22Rv1 (cell line): ENCODE data around the gene RIPK3.

Source experiments
- H3K27ac ChIP-seq: fragments of 450-650 bp; 2 replicates; pipeline ENCODE4 v1.5.1; 2017
- ZFX ChIP-seq: fragments of 450-650 bp; IDR thresholded peaks from 2 replicates; pipeline ENCODE4 v1.6.1; 2017; ENCODE audit warnings: antibody characterized with exemption, borderline replicate concordance
- TF ChIP-seq, protein P1 (sequence below): fragments of 450-650 bp; IDR thresholded peaks from 2 replicates; pipeline ENCODE4 v1.5.1; 2017; ENCODE audit warnings: mild to moderate bottlenecking

The RIPK3 gene

DNA sequence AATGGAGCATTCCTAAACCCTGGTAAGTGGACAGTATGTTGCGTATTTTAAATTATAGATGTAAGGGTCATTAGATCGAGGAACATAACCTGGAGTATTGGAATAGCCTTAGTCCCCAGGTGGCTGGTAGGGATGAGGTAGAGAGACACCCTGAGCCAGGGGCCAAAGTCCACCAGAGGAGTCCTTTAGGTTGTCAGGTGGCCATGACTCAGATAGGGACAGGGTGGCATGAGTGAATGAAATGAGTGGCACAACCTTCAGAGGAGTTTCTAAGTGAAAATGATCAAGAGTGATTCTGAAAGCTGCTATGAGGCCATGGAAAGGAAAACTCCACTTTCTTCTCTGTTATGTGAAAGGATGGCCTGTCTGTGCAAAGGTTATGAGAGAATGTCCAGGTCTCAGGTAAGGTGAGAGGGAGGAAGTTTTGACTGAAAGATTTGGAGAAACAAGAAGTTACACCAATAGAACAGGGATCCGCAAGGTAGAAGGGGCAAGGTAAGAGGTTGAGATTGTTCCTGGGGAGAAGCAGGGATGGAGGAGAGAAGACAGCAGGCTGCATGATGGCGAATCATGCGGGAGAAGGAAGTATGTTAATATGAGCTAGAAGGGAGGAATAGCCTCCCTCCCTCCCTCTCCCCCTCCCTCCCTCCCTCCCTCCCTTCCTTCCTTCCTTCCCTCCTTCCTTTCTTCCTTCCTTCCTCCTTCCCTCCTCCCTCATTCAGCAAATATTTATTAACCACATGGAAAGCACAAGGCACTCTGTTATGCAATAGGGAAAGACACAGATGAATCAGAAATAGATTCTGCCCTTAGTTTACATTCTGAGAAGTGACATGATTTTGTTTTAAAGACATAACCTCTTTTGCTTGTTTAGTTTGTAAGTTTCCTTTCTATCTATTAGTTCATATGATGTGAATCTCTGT, 14.0 kb upstream of the RIPK3 start:
- H3K27ac ChIP-seq, result no peak overlapping the region
- no peak for TF ChIP-seq ZFX
- TF ChIP-seq, protein P1, sequence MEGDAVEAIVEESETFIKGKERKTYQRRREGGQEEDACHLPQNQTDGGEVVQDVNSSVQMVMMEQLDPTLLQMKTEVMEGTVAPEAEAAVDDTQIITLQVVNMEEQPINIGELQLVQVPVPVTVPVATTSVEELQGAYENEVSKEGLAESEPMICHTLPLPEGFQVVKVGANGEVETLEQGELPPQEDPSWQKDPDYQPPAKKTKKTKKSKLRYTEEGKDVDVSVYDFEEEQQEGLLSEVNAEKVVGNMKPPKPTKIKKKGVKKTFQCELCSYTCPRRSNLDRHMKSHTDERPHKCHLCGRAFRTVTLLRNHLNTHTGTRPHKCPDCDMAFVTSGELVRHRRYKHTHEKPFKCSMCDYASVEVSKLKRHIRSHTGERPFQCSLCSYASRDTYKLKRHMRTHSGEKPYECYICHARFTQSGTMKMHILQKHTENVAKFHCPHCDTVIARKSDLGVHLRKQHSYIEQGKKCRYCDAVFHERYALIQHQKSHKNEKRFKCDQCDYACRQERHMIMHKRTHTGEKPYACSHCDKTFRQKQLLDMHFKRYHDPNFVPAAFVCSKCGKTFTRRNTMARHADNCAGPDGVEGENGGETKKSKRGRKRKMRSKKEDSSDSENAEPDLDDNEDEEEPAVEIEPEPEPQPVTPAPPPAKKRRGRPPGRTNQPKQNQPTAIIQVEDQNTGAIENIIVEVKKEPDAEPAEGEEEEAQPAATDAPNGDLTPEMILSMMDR, result no peak

DNA sequence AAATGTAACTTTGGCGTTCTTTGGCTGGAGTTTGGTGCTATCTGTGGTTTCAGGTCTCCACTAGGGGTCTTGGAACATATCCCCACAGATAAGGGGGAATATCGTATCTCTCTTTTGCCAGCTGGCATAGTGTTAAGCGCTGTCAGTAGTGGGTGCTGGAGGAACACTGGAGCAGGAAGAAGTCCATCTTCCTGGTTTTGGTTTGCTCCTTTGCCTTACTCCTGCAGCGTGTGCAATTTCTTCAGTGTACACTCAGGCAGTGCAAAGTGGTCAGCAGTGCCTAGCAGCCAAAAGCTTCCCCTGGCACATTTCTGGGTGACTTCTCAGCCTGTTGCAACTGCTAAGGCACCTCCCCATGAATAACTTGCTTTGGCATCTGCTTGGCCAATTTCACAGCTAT, 11.7 kb upstream of the RIPK3 start:
- H3K27ac ChIP-seq, result no peak overlapping the region
- TF ChIP-seq, protein P1, result no peak
- no peak for TF ChIP-seq ZFX

DNA sequence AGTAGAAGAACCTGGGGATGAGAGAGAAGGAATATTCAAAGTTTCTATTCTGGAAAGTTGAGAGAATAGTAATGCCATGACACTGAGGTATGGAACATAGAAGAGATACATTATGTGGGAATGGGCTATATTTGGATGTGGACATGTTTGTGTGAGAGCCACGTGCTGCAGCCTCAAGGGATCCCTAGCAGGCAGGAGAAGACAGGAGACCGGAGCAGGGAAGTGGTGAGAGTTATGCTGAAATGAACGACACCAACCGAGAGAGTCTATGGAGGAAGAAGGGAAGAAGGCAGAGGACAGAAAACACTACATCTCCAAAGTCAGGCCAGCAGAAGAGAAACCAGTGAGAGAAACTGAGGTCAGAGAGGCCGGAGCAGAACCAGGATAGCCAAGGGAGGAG, 10.0 kb upstream of the RIPK3 start:
- H3K27ac ChIP-seq, result no peak overlapping the region
- no peak for TF ChIP-seq ZFX
- TF ChIP-seq, protein P1, result no peak

DNA sequence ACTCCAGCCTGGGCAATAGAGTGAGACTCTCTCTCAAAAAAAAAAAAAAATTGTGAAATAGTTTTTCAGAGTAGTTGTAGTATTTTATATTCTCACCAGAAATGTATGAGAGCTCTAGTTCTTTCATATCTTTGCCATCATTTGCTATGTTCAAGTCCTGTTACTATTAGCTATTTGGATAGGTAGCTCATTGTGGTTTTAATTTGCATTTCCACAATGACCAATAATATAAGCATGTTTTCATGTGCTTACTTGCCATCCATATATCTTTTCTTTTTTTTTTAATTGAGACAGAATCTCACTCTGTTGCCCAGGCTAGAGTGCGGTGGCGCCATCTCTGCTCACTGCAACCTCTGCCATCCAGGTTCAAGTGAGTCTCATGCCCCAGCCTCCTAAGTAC, 8.4 kb upstream of the RIPK3 start:
- no peak for TF ChIP-seq ZFX
- TF ChIP-seq, protein P1, result no peak
- no peak overlapping the region for H3K27ac ChIP-seq

DNA sequence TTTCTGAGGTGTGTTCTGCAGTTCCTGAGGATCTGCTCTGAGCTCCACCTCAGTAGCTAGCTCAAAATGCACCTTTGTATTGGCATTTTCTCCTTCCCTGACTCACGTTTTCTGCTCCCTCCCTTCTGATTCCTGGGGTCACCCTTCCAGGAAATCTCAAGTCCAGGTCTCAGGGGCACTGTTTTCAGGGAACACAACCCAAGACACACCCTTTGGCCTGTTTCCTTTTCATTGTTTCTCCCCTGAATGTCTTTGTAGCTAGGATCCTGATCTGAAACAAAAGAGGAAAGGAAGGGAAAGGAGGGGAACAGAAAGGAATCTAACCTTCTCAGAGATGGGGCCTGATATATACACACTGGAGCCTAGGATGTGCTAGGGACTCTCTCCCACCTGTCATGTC, 7.3 kb upstream of the RIPK3 start:
- TF ChIP-seq ZFX, result no peak
- TF ChIP-seq, protein P1, result no peak
- no peak overlapping the region for H3K27ac ChIP-seq

DNA sequence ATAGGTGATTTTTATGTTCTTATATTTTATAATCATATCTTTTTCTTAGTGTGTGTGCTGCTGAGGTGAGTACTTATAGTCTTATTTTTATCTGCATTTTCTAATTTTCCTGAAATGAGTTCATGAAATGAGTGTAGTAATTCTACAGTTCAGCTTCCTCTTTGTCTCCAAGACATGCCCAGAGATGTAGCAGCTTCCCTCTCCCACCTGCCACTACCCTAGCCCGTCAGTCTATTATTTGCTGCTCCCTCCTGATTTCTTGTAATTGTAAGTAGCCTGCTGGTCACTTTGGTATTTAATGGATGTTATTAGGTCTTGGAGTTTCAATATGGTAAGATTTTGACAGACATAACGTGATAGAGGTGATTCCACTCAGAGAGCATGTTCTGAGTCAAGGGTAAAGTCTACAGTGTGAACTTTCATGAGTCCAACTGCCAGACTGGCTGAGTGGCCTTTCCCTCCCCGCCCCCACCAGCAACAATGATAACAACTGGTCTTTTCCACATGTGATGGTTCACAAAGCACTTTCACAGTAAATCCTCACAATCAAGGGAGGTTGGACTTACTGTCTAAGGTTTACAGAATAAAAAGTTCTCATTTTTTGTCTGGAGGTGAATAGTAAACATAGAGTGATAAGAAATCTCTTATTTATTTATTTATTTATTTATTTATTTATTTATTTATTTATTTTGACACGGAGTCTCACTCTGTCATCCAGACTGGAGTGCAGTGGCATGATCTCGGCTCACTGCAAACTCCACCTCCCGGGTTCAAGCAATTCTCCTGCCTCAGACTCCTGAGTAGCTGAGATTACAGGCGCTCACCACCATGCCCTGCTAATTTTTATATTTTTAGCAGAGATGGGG, 4.2 kb upstream of the RIPK3 start:
- H3K27ac ChIP-seq, result no peak overlapping the region
- no peak for TF ChIP-seq ZFX
- TF ChIP-seq, protein P1, result no peak
